H9 (cell line): ENCODE measurements around the gene CD248. TPM values are rescaled to one million over a fixed set of nuclear protein-coding genes. Genes with fewer than 3 reads are reported as not detected.

Experiments
- DNase-seq: peaks from one replicate; pipeline ENCODE4 v3.0.0-alpha.2; 2017
- H2AFZ ChIP-seq: one replicate; pipeline ENCODE4 v1.6.1; 2013; ENCODE audit warnings: mild to moderate bottlenecking, low read length, control low read depth, moderate library complexity
- H2AK5ac ChIP-seq: 2 replicates; pipeline ENCODE4 v1.6.1; 2013; ENCODE audit warnings: low read length, control low read depth, mixed read lengths; ENCODE audit not compliant: insufficient read length
- H2BK120ac ChIP-seq: one replicate; pipeline ENCODE4 v1.6.1; 2013; ENCODE audit warnings: low read depth, mild to moderate bottlenecking, low read length, control low read depth, inconsistent platforms; ENCODE audit not compliant: poor library complexity, severe bottlenecking
- H2BK12ac ChIP-seq: 2 replicates; pipeline ENCODE4 v1.6.1; 2013; ENCODE audit warnings: low read length, control low read depth, mixed read lengths, low read depth; ENCODE audit not compliant: insufficient read length
- H2BK15ac ChIP-seq: 2 replicates; pipeline ENCODE4 v1.6.1; 2013; ENCODE audit warnings: low read depth, low read length, control low read depth
- H2BK20ac ChIP-seq: one replicate; pipeline ENCODE4 v1.6.1; 2013; ENCODE audit warnings: low read depth, mild to moderate bottlenecking, low read length, control low read depth, inconsistent platforms; ENCODE audit not compliant: poor library complexity, severe bottlenecking
- H2BK5ac ChIP-seq: 2 replicates; pipeline ENCODE4 v1.6.1; 2013; ENCODE audit warnings: low read length, control low read depth, mixed read lengths; ENCODE audit not compliant: insufficient read length
- H3K14ac ChIP-seq: 2 replicates; pipeline ENCODE4 v1.6.1; 2013; ENCODE audit warnings: low read length, control low read depth; ENCODE audit not compliant: insufficient read depth
- H3K18ac ChIP-seq: 2 replicates; pipeline ENCODE4 v1.6.1; 2013; ENCODE audit warnings: low read depth, mild to moderate bottlenecking, mixed read lengths, low read length, control low read depth; ENCODE audit not compliant: insufficient read length
- H3K23ac ChIP-seq: 2 replicates; pipeline ENCODE4 v1.6.1; 2013; ENCODE audit warnings: low read length, control low read depth, mixed read lengths, low read depth; ENCODE audit not compliant: insufficient read length
- H3K23me2 ChIP-seq: 2 replicates; pipeline ENCODE4 v1.6.1; 2013; ENCODE audit warnings: low read depth, mild to moderate bottlenecking, mixed read lengths, low read length, control low read depth; ENCODE audit not compliant: insufficient read length, poor library complexity, severe bottlenecking
- H3K27ac ChIP-seq: 2 replicates; pipeline ENCODE4 v1.5.1; 2013; ENCODE audit warnings: low read length, control low read depth, mixed read lengths, low read depth; ENCODE audit not compliant: insufficient read length
- H3K27me3 ChIP-seq: 2 replicates; pipeline ENCODE4 v1.6.1; 2013; ENCODE audit warnings: low read length, control low read depth, inconsistent platforms; ENCODE audit not compliant: insufficient read depth
- H3K4ac ChIP-seq: 2 replicates; pipeline ENCODE4 v1.6.1; 2013; ENCODE audit warnings: low read depth, mild to moderate bottlenecking, control low read depth, inconsistent platforms, low read length, moderate library complexity
- H3K4me1 ChIP-seq: 2 replicates; pipeline ENCODE4 v1.6.1; 2013; ENCODE audit warnings: low read length, control low read depth, inconsistent platforms; ENCODE audit not compliant: insufficient read depth
- H3K4me2 ChIP-seq: 2 replicates; pipeline ENCODE4 v1.6.1; 2013; ENCODE audit warnings: low read length, control low read depth, mixed read lengths; ENCODE audit not compliant: insufficient read length, insufficient read depth
- H3K56ac ChIP-seq: 2 replicates; pipeline ENCODE4 v1.6.1; 2013; ENCODE audit warnings: low read depth, mild to moderate bottlenecking, mixed read lengths, low read length, control low read depth; ENCODE audit not compliant: insufficient read length
- H3K79me1 ChIP-seq: 2 replicates; pipeline ENCODE4 v1.6.1; 2013; ENCODE audit warnings: low read depth, mild to moderate bottlenecking, moderate library complexity, low read length, control low read depth, inconsistent platforms; ENCODE audit not compliant: insufficient read depth, poor library complexity, severe bottlenecking
- H3K79me2 ChIP-seq: 2 replicates; pipeline ENCODE4 v1.6.1; 2013; ENCODE audit warnings: low read length, control low read depth, inconsistent platforms; ENCODE audit not compliant: insufficient read depth
- H3K9ac ChIP-seq: 2 replicates; pipeline ENCODE4 v1.6.1; 2013; ENCODE audit warnings: low read length, control low read depth, mixed read lengths; ENCODE audit not compliant: insufficient read length; ENCODE audit errors: extremely low read depth
- H3K9me3 ChIP-seq: one replicate; pipeline ENCODE4 v1.6.1; 2013; ENCODE audit warnings: low read depth, low read length, inconsistent platforms; ENCODE audit not compliant: control insufficient read depth
- H3T11ph ChIP-seq: one replicate; pipeline ENCODE4 v1.6.1; 2013; ENCODE audit warnings: mild to moderate bottlenecking, low read length, control low read depth, inconsistent platforms
- H4K20me1 ChIP-seq: one replicate; pipeline ENCODE4 v1.6.1; 2013; ENCODE audit not compliant: control insufficient read depth, insufficient read length, insufficient read depth
- H4K5ac ChIP-seq: 2 replicates; pipeline ENCODE4 v1.6.1; 2013; ENCODE audit warnings: low read depth, mild to moderate bottlenecking, mixed read lengths, low read length, control low read depth; ENCODE audit not compliant: insufficient read length
- H4K8ac ChIP-seq: replicated peaks from 2 replicates; pipeline ENCODE4 v1.6.1; 2013; ENCODE audit warnings: low read length, control low read depth, mixed read lengths, low read depth; ENCODE audit not compliant: insufficient read length
- H4K91ac ChIP-seq: 2 replicates; pipeline ENCODE4 v1.6.1; 2013; ENCODE audit warnings: low read depth, mild to moderate bottlenecking, moderate library complexity, mixed read lengths, low read length, control low read depth; ENCODE audit not compliant: insufficient read length
- H3K27ac Mint-ChIP-seq, 3 experiments: 2 replicates in 2 of 3; 3 replicates in 1 of 3; pipeline ENCODE4 v1.8.0; 2020 to 2021; ENCODE audit warnings: mixed read lengths in 3 of 3, mild to moderate bottlenecking in 1 of 3, moderate library complexity in 1 of 3
- H3K27me3 Mint-ChIP-seq: 2 replicates; pipeline ENCODE4 v1.8.0; 2021; ENCODE audit warnings: low read depth, mild to moderate bottlenecking, moderate library complexity, mixed read lengths
- H3K36me3 Mint-ChIP-seq, 3 experiments: 2 replicates in 2 of 3; 3 replicates in 1 of 3; pipeline ENCODE4 v1.8.0; 2020 to 2021; ENCODE audit warnings: low read depth in 3 of 3, mixed read lengths in 3 of 3; ENCODE audit not compliant: insufficient read depth in 1 of 3
- H3K4me1 Mint-ChIP-seq, 2 experiments: 2 replicates each; pipeline ENCODE4 v1.8.0; 2020; ENCODE audit warnings: mixed read lengths in 2 of 2
- H3K4me3 Mint-ChIP-seq, 2 experiments: 2 replicates in 1 of 2; 3 replicates in 1 of 2; pipeline ENCODE4 v1.8.0; 2020 to 2021; ENCODE audit warnings: mild to moderate bottlenecking in 2 of 2, mixed read lengths in 2 of 2, moderate library complexity in 1 of 2
- H3K9me3 Mint-ChIP-seq, 2 experiments: 2 replicates in 1 of 2; 3 replicates in 1 of 2; pipeline ENCODE4 v1.8.0; 2020; ENCODE audit warnings: mild to moderate bottlenecking in 2 of 2, mixed read lengths in 2 of 2, moderate library complexity in 1 of 2
- WGBS: extraction: QIAGEN DNeasy Blood & Tissue Kit; methylation state at CpG from one replicate; pipeline ENCODE4 v1.1.7; 2013; ENCODE audit warnings: missing lambda C conversion rate, low lambda C conversion rate, mixed read lengths; ENCODE audit not compliant: insufficient read length; ENCODE audit errors: extremely low coverage; 5-methylcytosine and 5-hydroxymethylcytosine counted together
- total RNA-seq: library from RNA; stranded (reverse); gene quantifications from 2 replicates; pipeline ENCODE4 v1.2.1, GENCODE V29; 2021
- TF ChIP-seq, protein P1 (sequence below): fragments of 200-600 bp; sonication (generic); conservative IDR thresholded peaks from 3 replicates; pipeline ENCODE4 v1.8.0; 2021; ENCODE audit warnings: antibody characterized with exemption, mild to moderate bottlenecking

CD248 gene
- total RNA-seq, 1 experiment from 2014 or later: 1.5 TPM

- Mint-ChIP-seq H3K4me1 (peaks cover 9 to 18% of the 10 kb centered on the region in 2 experiments), H3K9me3 (no peaks in the 10 kb centered on the region), H3K27ac (no peak overlapping the region; a peak in 1 of 7 replicates), H3K27me3 (peaks cover 10% of the 10 kb centered on the region), H3K36me3 (peaks cover 0 to 5% (median 0%) of the 10 kb centered on the region in 3 experiments; a peak in 3 of 7 replicates), H3K4me3 (no peak overlapping the region; a peak in 1 of 5 replicates)
- no peak overlapping the region for H4K8ac ChIP-seq
- H2BK12ac ChIP-seq: no peak overlapping the region
- no peak overlapping the region for H3K9ac ChIP-seq
- H3K56ac ChIP-seq: no peak overlapping the region
- H3K23ac ChIP-seq: no peak overlapping the region
- H2BK20ac ChIP-seq: no peak overlapping the region
- no peak overlapping the region for H3K18ac ChIP-seq
- no peak overlapping the region for H3T11ph ChIP-seq
- H2BK5ac ChIP-seq: no peak overlapping the region
- WGBS: no CpG with 5 or more reads among the region's 3 CpGs
- no peak overlapping the region for H3K4ac ChIP-seq
- H3K27me3 ChIP-seq: no peaks in the 10 kb centered on the region
- H3K27ac ChIP-seq: no peak overlapping the region
- H2BK15ac ChIP-seq: no peak overlapping the region
- 0 out of 2 replicates have a peak, but pooled peaks cover 3% of the 10 kb centered on the region for H3K4me1 ChIP-seq
- H3K23me2 ChIP-seq: no peaks in the 10 kb centered on the region
- no peak overlapping the region for H3K4me2 ChIP-seq
- no peaks in the 10 kb centered on the region for H3K9me3 ChIP-seq
- no peak overlapping the region for H2AFZ ChIP-seq
- H4K5ac ChIP-seq: no peak overlapping the region
- no peaks in the 10 kb centered on the region for H3K79me2 ChIP-seq
- no peak for DNase-seq
- TF ChIP-seq, protein P1, sequence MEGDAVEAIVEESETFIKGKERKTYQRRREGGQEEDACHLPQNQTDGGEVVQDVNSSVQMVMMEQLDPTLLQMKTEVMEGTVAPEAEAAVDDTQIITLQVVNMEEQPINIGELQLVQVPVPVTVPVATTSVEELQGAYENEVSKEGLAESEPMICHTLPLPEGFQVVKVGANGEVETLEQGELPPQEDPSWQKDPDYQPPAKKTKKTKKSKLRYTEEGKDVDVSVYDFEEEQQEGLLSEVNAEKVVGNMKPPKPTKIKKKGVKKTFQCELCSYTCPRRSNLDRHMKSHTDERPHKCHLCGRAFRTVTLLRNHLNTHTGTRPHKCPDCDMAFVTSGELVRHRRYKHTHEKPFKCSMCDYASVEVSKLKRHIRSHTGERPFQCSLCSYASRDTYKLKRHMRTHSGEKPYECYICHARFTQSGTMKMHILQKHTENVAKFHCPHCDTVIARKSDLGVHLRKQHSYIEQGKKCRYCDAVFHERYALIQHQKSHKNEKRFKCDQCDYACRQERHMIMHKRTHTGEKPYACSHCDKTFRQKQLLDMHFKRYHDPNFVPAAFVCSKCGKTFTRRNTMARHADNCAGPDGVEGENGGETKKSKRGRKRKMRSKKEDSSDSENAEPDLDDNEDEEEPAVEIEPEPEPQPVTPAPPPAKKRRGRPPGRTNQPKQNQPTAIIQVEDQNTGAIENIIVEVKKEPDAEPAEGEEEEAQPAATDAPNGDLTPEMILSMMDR: no peak
- H4K91ac ChIP-seq: no peak overlapping the region
- H3K14ac ChIP-seq: no peak overlapping the region
- H2AK5ac ChIP-seq: no peak overlapping the region
- H4K20me1 ChIP-seq: no peaks in the 10 kb centered on the region
- no peaks in the 10 kb centered on the region for H3K79me1 ChIP-seq
- H2BK120ac ChIP-seq: no peak overlapping the region
Measured at GRCh38 chr11:66329165-66329673, 12.4 kb upstream of the CD248 start.
